Activated CD4-positive, alpha-beta T cell treated with anti-CD3 and anti-CD28 coated beads, Interleukin-2, amount 10 ng/mL, durations not matched to agents 7 days and 5 days (primary cell): ENCODE measurements around the gene CTTN. TPM values are rescaled to one million over a fixed set of nuclear protein-coding genes. Genes with fewer than 3 reads are reported as not detected.

Experiments
- CTCF ChIA-PET: fragments of 350-600 bp; sonication (Branson Sonifier 250); formaldehyde crosslinking; loops from one replicate; lab custom pipeline; 2021; ENCODE audit warnings: antibody characterized with exemption; lab: Charles Lee
- POLR2A ChIA-PET: fragments of 350-600 bp; sonication (Branson Sonifier 250); formaldehyde crosslinking; loops from one replicate; lab custom pipeline; 2021; ENCODE audit warnings: antibody characterized with exemption; lab: Charles Lee
- DNase-seq: peaks from one replicate; pipeline ENCODE4 v3.0.0-alpha.2; 2020
- H3K27ac Mint-ChIP-seq: one replicate; pipeline ENCODE4 v1.8.0; 2021; ENCODE audit warnings: mild to moderate bottlenecking, moderate library complexity, mixed read lengths
- H3K27me3 Mint-ChIP-seq: one replicate; pipeline ENCODE4 v1.8.0; 2021; ENCODE audit warnings: mixed read lengths
- H3K36me3 Mint-ChIP-seq: one replicate; pipeline ENCODE4 v1.8.0; 2021; ENCODE audit warnings: low read depth, mixed read lengths
- H3K4me1 Mint-ChIP-seq: one replicate; pipeline ENCODE4 v1.8.0; 2021; ENCODE audit warnings: mixed read lengths
- H3K4me3 Mint-ChIP-seq: one replicate; pipeline ENCODE4 v1.8.0; 2021; ENCODE audit warnings: mild to moderate bottlenecking, moderate library complexity, mixed read lengths
- H3K9me3 Mint-ChIP-seq: one replicate; pipeline ENCODE4 v1.8.0; 2021; ENCODE audit warnings: mixed read lengths
- total RNA-seq, 2 experiments: library from RNA; stranded (reverse); gene quantifications; one replicate each; pipeline ENCODE4 v1.2.3, GENCODE V29; 2021

CTTN gene
- total RNA-seq, 2 experiments from 2014 or later = 0.42 to 0.54 TPM

GRCh38 chr11:70483077-70483861 lies 84.9 kb downstream of the CTTN start:
- CTCF ChIA-PET = interaction anchor here (1.3 to 1.6 kb wide), 2 partner anchors 8 to 11 kb away, joined by 3 to 5 read pairs; no protein-coding TSS in a partner anchor
- no peaks in the 10 kb centered on the region for H3K9me3 Mint-ChIP-seq
- H3K27me3 Mint-ChIP-seq = no peaks in the 10 kb centered on the region
- no peaks in the 10 kb centered on the region for H3K4me1 Mint-ChIP-seq
- H3K4me3 Mint-ChIP-seq = no peak overlapping the region
- H3K36me3 Mint-ChIP-seq = no peaks in the 10 kb centered on the region
- POLR2A ChIA-PET = no interaction called here
- no peak overlapping the region for H3K27ac Mint-ChIP-seq
- no peak for DNase-seq

GRCh38 chr11:70483917-70484316 lies 85.6 kb downstream of the CTTN start:
- Mint-ChIP-seq H3K27me3 (no peaks in the 10 kb centered on the region), H3K36me3 (no peaks in the 10 kb centered on the region), H3K27ac (no peak overlapping the region), H3K9me3 (no peaks in the 10 kb centered on the region), H3K4me1 (no peaks in the 10 kb centered on the region), H3K4me3 (no peak overlapping the region)
- ChIA-PET POLR2A (no interaction called here), CTCF (interaction anchor here (1.6 kb wide), 1 partner anchor 9 kb away, joined by 5 read pairs; no protein-coding TSS in a partner anchor)
- DNase-seq = no peak

- CTCF ChIA-PET = no interaction called here
- DNase-seq = no peak
- H3K4me3 Mint-ChIP-seq = no peak overlapping the region
- POLR2A ChIA-PET = no interaction called here
- no peaks in the 10 kb centered on the region for H3K4me1 Mint-ChIP-seq
- no peaks in the 10 kb centered on the region for H3K9me3 Mint-ChIP-seq
- H3K27ac Mint-ChIP-seq = no peak overlapping the region
- no peaks in the 10 kb centered on the region for H3K27me3 Mint-ChIP-seq
- no peaks in the 10 kb centered on the region for H3K36me3 Mint-ChIP-seq
These were observed 87.1 kb downstream of the CTTN start for GRCh38 chr11:70485326-70486025.

DNA sequence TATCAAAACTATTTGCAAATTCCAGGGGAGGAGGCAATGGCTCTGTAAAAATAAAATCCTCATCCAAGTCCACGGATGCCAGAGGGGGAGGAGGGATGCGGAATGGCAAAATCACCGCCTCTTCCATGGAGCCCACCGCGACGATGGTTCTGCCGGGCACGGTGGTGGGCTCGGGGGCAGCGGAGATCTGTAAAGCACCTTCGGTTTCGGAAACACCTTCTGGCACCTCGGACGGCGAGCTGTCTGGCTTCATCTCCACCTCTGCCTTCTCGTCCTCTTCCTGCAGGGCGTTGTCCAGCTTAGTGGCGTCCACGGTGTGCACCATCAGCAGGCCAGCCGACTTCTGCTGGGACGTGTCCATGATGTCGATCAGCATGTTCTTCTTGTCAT lies 87.7 kb downstream of the CTTN start:
- Mint-ChIP-seq H3K4me3 (no peak overlapping the region), H3K4me1 (no peaks in the 10 kb centered on the region), H3K27ac (no peak overlapping the region), H3K27me3 (no peaks in the 10 kb centered on the region), H3K9me3 (peaks cover 2% of the 10 kb centered on the region), H3K36me3 (no peaks in the 10 kb centered on the region)
- ChIA-PET CTCF (no interaction called here), POLR2A (no interaction called here)
- DNase-seq = no peak

Other genes starting within 250 kb of the CTTN start
- 10 to 100 TPM; 31.7 to 34.5 TPM for gene FADD, start 195.2 kb upstream of the CTTN start, total RNA-seq
- 10 to 100 TPM; 29.2 to 32.7 TPM for gene PPFIA1, start 127.8 kb upstream of the CTTN start, total RNA-seq